ENCODE data around the gene TLCD2.
"Not testable (repeated sequence)": the region's sequence is repeated elsewhere in the genome, so short reads cannot be mapped to it uniquely, and the experiment has no call there.

TLCD2 gene, protein sequence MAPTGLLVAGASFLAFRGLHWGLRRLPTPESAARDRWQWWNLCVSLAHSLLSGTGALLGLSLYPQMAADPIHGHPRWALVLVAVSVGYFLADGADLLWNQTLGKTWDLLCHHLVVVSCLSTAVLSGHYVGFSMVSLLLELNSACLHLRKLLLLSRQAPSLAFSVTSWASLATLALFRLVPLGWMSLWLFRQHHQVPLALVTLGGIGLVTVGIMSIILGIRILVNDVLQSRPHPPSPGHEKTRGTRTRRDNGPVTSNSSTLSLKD

DNA sequence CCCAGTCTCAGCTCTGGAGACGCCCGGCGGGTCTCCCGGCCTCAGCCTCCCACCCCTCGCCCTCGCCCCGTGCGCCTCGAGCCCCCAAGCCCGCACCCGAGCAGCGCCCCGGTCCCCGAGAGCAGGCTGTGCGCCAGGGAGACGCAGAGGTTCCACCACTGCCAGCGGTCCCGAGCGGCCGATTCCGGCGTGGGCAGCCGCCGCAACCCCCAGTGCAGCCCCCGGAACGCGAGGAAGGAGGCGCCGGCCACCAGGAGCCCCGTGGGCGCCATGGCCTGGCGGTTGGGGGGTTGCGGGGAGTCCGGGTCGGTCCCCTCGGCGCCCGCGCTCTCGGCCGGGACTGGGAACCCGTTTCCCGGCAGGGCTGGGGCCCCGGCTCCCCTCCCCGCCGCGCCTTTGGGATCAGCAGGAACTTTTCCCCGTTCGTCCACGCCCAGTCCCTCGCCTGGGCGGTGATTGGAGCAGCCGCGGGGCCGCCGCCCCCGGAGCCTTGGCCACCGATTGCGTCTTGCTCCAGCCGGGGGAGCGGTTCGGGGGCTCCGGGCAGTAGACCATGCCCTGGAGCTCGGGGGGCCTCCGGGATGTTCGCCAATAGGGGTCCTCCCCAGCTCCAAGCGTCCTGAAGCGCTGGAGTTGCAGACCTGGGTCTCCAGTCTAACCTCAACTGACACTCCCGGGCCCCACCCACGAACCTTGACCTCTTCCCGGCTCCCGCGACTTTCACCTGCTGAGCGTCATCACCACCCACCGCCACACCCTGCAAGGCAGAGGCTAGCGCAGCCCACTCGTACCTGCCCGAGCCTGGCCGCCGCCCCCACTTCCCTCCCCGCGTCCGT is at the start of gene TLCD2:
Gene TLCD2 (minus strand): TSS at position 407 of the 836 bp plus-strand sequence. CDS start 135 bp downstream, at position 272.
- DNase-seq (ENCODE audit: low read depth in 2 of 2) = no peak

DNA sequence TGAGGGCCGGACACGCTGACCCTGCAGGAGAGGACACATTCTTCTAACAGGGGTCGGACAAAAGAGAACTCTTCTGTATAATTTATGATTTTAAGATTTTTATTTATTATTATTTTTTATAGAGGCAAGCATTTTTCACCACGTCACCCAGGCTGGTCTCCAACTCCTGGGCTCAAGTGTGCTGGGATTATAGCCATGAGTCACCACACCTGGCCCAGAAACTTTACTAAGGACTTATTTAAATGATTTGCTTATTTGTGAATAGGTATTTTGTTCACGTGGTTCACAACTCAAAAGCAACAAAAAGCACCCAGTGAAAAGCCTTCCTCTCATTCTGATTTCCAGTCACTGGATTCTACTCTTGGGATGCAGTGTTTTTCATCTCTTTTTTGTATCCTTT is 49.4 kb upstream of the TLCD2 start:
- no peak for DNase-seq (ENCODE audit: low read depth in 2 of 2)

DNA sequence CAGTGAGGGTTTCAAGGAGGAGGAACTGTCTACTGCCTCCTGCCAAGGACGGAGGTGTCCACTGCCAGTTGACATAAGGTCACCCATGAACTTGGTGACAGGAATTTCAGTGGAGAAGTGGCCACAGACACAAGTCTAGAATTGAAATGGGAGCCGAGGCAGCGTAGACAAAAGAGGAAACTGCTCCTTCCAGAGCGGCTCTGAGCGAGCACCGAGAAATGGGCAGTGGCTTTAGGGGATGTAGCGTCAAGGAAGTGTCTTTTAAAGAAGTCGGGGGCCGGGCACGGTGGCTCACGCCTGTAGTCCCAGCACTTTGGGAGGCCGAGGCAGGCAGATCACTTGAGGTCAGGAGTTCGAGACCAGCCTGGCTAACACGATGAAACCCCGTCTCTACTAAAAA is 48.6 kb upstream of the TLCD2 start:
- no peak for DNase-seq (ENCODE audit: low read depth in 2 of 2)

DNA sequence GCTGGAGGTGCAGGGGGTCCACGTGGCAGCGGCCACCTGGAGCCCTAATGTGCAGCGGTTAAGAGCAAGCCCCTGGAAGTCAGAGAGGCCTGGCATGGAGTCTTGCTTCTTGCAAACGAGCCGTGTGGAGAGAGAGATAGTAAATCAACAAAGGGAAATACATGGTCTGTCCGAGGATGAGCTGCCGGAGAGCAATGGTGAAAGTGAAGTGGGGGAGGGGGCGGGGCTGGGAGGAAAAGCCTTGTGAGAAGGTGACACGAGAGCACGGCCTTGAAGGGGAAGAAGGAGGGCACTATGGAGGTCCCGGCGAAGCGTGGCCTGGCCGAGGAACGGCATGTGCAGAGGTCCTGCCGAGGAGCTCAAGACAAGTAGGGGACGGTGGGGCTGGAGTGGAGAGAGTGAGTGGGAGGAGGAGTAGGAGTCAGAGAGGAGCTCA is 45.7 kb upstream of the TLCD2 start:
- DNase-seq (ENCODE audit: low read depth in 2 of 2) = no peak

DNA sequence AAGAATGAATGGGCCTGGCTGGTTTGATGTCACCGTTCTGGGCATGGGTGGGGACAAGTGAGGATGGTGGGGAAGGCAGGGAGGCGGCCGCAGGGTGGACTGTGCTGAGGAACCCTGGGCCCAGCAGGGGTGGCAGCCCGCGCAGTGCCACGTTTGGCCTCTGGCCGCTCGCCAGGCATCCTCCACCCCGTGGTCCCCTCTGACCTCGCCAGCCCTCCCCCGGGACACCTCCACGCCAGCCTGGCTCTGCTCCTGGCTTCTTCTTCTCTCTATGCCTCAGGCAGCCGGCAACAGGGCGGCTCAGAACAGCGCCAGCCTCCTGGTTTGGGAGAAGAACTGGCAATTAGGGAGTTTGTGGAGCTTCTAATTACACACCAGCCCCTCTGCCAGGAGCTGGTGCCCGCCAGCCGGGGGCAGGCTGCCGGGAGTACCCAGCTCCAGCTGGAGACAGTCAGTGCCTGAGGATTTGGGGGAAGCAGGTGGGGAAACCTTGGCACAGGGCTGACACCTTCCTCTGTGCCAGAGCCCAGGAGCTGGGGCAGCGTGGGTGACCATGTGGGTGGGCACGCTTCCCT is 45.2 kb upstream of the TLCD2 start:
- DNase-seq (ENCODE audit: low read depth in 2 of 2) = no peak

DNA sequence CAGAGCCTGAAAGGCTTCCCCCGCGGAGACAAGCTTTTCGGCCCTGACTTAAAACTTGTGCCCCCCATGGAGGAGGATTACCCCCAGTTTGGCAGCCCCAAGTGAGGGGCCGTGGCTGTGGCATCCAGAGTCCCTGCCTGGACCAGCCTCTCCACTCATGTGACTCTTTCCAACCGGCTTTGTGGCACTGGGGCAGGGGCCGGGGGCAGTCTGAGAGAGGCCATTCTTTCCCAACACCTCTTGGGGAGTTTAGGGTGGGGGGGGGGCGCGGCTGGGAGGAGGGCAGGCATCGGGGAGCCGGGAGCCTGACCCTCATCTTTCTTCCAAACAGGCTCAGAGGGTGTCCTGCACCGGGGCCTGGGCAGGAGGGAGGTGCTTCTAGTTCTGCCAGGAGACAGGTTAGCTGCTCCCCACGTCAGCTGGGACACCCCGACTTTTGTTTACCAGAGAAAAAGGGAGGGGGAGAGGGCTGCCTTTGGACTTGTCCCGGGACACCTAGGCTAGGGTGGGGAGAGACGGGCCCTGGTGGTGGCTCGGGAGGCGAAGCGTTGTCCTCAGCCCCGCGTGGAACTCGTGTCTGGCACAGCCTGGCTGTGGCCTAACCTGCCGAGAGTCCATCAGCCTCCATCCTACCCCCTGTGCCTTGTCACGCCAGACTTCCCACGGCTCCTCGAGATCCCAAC is 44.4 kb upstream of the TLCD2 start:
- DNase-seq (ENCODE audit: low read depth in 2 of 2) = no peak

DNA sequence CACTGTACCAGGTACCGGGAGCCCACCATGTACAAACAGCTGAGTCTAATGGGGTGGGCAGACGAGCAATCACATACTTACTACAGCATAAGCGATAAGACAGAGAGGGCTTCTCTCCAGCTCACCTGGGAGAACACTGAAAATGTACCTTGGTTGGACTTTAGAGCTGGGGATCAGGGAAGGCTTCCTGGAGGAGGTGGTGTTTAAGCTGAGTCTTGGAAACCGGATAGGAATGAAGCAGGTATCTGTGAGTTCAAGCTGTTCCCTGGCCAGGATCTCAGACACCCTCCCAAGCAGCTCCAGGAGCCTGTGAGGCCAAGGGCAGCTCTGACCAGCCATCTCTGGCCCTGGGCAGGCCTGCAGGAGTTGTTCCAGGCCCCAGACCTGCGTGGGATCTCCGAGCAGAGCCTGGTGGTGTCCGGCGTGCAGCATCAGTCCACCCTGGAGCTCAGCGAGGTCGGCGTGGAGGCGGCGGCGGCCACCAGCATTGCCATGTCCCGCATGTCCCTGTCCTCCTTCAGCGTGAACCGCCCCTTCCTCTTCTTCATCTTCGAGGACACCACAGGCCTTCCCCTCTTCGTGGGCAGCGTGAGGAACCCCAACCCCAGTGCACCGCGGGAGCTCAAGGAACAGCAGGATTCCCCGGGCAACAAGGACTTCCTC is 43.7 kb upstream of the TLCD2 start:
- no peak for DNase-seq (ENCODE audit: low read depth in 2 of 2)

DNA sequence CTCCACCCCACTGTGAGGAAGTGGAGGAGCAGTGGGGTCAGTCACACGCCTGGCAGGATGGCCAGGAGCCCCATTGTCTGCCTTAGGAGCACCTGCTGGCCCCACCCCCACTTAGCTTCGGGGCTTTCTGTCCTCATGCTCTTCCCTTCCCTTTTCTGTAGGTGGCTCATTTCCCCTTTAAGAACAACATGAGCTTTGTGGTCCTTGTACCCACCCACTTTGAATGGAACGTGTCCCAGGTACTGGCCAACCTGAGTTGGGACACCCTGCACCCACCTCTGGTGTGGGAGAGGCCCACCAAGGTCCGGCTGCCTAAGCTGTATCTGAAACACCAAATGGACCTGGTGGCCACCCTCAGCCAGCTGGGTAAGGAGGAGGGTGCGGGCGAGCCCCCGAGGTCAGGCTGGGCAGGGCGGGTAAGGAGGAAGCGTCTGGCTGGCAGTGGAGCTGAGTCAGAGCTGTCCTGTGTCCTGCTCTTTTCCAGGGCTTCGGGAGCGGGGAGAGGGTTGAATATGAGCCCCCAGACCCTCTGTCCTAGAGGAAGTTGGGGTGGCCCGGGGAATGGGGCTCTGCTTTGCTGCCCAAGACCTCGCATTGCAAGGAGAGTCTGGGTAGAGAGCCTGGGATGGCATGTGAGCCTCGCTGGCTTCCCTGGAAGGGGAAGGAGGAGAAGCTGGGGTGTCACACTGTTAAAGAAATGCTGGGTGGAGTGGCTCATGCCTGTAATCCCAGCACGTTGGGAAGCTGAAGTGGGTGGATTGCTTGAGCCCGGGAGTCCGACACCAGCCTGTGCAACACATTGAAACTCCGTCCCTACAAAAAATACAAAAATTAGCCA is 42.5 kb upstream of the TLCD2 start:
- DNase-seq (ENCODE audit: low read depth in 2 of 2) = no peak

DNA sequence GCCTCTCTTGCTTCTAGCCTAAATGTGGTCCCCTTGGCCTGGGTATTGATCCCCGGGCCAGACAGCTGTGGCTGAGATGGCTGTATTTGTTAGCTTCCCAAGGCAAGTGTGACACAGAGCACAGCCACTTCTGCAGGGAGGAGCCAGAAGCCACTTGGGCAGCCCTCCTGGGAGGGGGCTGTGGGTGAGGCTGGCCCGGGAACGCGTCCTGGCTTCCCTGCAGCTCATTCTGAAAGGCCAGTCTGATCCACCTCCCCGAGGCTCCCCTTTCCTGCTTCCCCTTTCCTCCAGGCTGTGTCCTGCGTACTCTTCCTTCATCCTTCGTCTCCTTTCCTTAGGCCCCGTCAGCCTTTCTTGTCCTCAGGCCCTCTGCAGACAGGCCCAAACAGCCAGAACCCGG is 40.5 kb upstream of the TLCD2 start:
- DNase-seq (ENCODE audit: low read depth in 2 of 2) = no peak

DNA sequence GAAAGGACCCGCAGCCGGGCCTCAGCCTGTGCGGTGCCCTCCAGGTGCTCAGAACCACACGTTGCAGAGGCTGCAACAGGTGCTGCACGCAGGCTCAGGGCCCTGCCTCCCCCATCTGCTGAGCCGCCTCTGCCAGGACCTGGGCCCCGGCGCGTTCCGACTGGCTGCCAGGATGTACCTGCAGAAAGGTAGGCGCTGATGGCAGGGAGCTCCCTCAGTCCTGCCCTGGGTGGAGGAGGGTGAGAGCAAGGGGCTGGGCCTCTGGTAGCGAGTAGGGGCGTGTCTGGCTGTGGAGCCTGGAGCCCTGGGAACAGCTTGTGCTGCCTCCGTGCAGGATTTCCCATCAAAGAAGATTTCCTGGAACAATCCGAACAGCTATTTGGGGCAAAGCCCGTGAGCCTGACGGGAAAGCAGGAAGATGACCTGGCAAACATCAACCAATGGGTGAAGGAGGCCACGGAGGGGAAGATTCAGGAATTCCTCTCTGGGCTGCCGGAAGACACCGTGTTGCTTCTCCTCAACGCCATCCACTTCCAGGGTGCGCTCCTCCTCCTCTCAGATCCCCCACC is 36.9 kb upstream of the TLCD2 start:
- DNase-seq (ENCODE audit: low read depth in 2 of 2) = no peak

DNA sequence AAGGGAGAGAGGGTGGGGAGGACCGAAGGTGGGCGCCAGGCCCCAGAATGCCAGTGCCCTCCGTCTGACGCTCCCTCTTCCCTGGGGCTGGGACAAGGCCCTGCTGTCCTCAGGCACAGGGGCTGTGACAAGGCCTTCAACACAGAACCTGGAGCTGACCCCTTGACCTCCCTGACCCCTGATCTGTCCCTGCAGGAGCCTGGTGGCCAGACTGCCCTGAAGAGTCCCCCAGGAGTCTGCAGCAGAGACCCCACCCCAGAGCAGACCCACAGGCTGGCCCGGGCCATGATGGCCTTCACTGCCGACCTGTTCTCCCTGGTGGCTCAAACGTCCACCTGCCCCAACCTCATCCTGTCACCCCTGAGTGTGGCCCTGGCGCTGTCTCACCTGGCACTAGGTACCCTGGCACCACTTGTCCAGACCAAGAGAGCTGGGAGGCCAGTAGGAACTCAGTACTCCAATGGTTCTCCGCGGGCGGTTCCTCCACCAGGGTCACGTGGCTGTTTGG is 35.4 kb upstream of the TLCD2 start:
- no peak for DNase-seq (ENCODE audit: low read depth in 2 of 2)

DNA sequence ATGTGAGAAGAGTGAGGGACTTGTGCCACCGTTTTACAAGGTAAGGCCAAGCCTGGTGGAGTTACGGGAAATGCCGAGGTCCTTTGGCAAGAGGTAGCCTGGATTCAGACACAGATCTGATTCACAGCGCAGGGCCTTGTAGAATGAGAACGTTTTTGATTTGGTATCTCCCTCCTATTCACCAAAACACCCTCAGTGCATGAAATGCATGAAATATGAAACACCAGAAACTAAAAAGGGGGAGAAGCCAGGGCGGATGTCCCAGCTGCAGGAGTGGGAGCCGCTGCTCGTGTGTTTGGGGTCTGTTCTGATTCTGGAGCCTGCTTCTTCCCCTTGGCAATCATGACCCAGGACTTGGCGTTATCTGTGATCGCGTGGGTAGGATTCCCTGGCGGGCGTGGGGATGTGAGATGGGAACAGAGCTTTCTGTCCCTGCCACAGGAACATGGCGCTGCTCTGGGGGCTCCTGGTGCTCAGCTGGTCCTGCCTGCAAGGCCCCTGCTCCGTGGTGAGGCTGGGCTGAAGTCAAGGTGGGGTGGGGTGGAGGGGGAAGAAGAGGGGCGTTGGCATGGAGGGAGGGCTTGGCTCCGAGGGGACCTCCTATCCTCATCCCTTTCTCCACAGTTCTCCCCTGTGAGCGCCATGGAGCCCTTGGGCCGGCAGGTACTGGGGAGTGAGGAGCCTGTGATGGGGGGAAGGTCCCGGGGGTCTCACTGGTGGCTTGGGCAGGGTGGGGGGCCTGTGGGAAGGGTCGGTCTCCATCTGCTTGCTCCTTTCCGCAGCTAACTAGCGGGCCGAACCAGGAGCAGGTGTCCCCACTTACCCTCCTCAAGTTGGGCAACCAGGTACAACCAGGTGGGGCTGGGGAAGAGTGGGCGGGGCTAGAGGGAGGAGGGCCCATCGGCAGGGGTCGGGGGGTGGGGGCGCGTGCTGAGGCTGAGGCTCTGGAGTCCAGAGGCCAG is 34.7 kb upstream of the TLCD2 start:
- no peak for DNase-seq (ENCODE audit: low read depth in 2 of 2)

DNA sequence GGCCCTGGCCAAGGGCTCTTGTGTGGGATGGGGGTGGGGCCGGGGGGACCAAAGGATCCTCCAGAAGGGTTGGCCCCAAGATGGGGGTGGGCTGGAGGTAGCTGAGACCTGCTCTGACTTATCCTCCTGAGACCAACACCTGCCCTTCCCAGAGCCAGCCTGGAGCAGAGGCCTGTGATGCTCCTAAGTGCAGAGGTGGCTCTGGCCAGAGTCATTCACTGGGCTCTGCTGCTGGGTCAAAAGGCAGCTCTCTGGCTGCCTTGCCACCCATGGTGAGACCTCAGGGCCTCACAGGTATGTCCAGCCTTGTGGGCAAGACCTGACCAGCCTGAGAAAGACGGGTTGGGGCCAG is 32.9 kb upstream of the TLCD2 start:
- no peak for DNase-seq (ENCODE audit: low read depth in 2 of 2)

DNA sequence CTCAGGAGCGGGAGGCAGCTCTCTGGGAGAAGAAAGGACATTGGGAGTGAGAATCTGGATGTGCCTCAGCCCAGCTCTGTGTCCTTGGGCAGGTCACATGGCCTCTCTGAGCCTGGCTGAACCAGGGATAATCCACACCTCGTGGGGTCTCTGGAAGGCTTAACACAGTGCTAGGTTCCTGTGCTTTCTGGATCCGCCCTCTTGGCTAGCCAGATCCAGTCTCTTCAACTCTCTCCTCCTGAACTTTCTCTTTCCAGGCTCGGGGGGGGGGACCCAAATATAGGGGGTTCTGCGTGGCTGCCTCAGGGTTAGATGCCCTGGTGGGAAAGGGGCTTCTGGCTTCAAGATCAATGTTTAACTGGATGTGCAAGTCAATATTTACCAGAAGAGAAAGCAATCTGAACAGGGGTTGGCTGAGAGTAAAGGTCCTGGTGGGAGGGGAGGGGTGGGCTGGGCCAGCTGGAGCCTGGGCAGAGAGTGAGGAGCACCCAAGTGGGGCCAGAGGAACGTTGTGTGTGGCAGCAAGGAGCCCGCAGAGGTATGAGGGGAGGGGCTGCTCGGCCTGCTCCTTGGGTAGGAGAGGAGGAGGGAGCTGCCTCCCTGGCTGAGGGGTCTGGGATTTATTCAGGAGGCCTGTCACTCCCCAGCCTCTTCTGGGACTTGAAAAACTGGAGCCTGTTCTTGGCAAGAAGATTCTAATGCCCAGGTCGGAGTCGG is 32.4 kb upstream of the TLCD2 start, which contains the start of gene SERPINF2:
Gene SERPINF2 (plus strand): TSS at position 501 of the 717 bp plus-strand sequence. CDS start 2,125 bp downstream, outside the sequence.
- no peak for DNase-seq (ENCODE audit: low read depth in 2 of 2)

DNA sequence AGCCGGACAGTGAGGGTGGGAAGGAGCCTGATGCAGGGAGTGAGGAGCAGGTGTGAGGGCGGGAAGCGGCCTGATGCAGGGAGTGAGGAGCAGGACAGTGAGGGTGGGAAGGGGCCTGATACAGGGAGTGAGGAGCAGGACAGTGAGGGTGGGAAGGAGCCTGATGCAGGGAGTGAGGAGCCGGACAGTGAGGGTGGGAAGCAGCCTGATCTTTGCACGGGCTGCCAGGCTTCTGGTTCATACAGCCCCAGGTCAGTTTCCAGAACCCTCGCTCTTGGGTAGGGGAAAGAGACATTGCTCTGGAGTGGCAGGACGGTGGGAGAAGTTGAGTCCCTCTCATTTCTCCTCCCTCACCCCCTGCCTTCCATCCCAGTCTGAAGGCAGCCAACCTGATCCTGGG is 31.7 kb upstream of the TLCD2 start:
- DNase-seq (ENCODE audit: low read depth in 2 of 2) = not testable (repeated sequence)

DNA sequence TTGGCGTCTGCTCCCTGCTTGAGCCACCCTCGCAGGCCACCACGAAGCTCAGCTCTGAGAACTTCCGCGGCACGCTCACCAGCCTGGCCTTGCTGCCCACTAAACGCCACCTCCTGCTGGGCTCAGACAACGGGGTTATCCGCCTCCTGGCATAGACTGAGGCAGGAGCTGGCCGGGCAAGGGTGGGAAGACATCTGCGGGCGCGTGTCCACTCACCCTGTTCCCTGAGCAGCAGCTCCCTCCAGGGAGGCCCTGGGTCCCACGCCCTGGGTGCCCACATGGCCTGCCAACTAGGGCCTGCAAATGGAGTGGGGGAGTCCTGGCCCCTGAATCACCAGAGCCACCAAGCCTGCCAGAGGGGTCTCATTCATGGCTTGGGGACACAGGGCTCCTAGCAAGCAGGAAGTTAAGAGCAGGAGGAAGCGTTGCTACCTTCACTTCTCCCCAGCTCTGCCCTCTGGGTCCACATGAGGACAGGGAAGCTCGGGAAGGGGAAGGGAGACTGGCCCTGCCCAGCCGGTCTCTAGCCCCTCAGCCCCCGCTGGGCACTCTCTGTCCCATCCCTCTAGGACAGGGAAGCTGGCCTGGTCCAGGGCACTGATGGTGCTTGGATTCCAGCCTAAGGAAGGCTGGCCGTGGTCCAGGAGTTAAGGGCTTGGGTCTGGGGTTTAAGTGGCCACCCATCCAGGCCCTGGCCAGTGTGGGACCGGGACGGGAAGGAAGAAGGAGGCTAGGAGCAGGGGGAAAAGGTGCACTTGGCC is 27.5 kb upstream of the TLCD2 start:
- no peak for DNase-seq (ENCODE audit: low read depth in 2 of 2)
